Psoas muscle (tissue), 8 donors: ENCODE measurements around the gene TSPY10. TPM values are rescaled to one million over a fixed set of nuclear protein-coding genes. Genes with fewer than 3 reads are reported as not detected.
"Not testable (repeated sequence)": the region's sequence is repeated elsewhere in the genome, so short reads cannot be mapped to it uniquely, and the experiment has no call there.

Experiments
- ATAC-seq, 4 donors: fragments of 200-7000 bp; cut with Tn5 transposase; one replicate each; pipeline ENCODE4 v1.9.1; 2020; ENCODE audit warnings: moderate library complexity in 3 of 4, mild to moderate bottlenecking in 2 of 4
- DNase-seq, 2 donors: peaks; one replicate each; pipeline ENCODE4 v3.0.0-alpha.2; 2020
- H3K27ac ChIP-seq: fragments of 200-600 bp; one replicate; pipeline ENCODE4 v1.8.0; 2022
- H3K27me3 ChIP-seq, 3 donors: fragments of 200-600 bp in 1 of 3; one replicate each; pipeline versions ENCODE4 v1.6.1 to v1.8.0; 2013 to 2022; ENCODE audit warnings: low read length in 2 of 3, mild to moderate bottlenecking in 2 of 3, moderate library complexity in 1 of 3; ENCODE audit not compliant: insufficient read depth in 3 of 3
- H3K36me3 ChIP-seq, 2 donors: fragments of 200-600 bp in 1 of 2; one replicate each; pipeline versions ENCODE4 v1.6.1 to v1.8.0; 2013 to 2022; ENCODE audit warnings: low read depth in 1 of 2, mild to moderate bottlenecking in 1 of 2, moderate library complexity in 1 of 2; ENCODE audit not compliant: insufficient read depth in 1 of 2
- H3K4me1 ChIP-seq: fragments of 200-600 bp; one replicate; pipeline ENCODE4 v1.8.0; 2022
- H3K4me3 ChIP-seq: fragments of 200-600 bp; one replicate; pipeline ENCODE4 v1.8.0; 2022; ENCODE audit warnings: mild to moderate bottlenecking
- H3K9me3 ChIP-seq: fragments of 200-600 bp; one replicate; pipeline ENCODE4 v1.8.0; 2022
- WGBS, 3 donors: extraction: QIAGEN DNeasy Blood & Tissue Kit; methylation state at CpG; one replicate each; pipeline versions ENCODE4 v1.1.6 to v1.1.7; 2013; 5-methylcytosine and 5-hydroxymethylcytosine counted together
- intact Hi-C, 2 donors: fragments of 100-400 bp; cut with DNase I; formaldehyde crosslinking; loops; one replicate each; pipeline versions ENCODE4 v1.11.0 to v1.14.2; 2022
- long read RNA-seq, 2 donors: library from polyadenylated mRNA; unstranded; transcript quantifications; one replicate each; pipeline ENCODE4 v2.0.0, GENCODE V29; 2021
- polyA plus RNA-seq, 3 donors: library from polyadenylated mRNA; stranded (reverse); fragments of 200-250 nt; gene quantifications; one replicate each; pipeline ENCODE4 v1.2.3, GENCODE V29; 2013
- total RNA-seq, 4 donors: library from RNA; stranded (reverse); fragmentation: NEBNext Ultra II Directional in 2 of 4; extraction: Animal tissue kit (Norgen Biotek cat#: 25700) in 2 of 4; gene quantifications; one replicate each; pipeline versions ENCODE4 v1.2.1 to v1.2.4, GENCODE V29; 2021 to 2023
- donor health status: healthy with polysubstance abuse.
- donor health status: DM: no; HTN: no; CAD: no; lungs with moderate emphysema.
- donor health status: Bipolar disorder and iron deficiency.
- donor health status: healthy.
- donor health status: DM: yes; HTN: yes; CAD: no.
- donor health status: DM: no; HTN: no; CAD: no.
- donor health status: DM: no; HTN: no; CAD: no.
- donor health status: DM: yes; HTN: yes; CAD: no.

The TSPY10 gene
- total RNA-seq = not detected
- not detected for polyA plus RNA-seq
- long read RNA-seq, donor 1 = 0 reads
- long read RNA-seq, donor 2 = 0 reads

- H3K9me3 ChIP-seq, intact Hi-C loops, H3K27ac ChIP-seq, ATAC-seq, H3K27me3 ChIP-seq, H3K4me1 ChIP-seq, H3K4me3 ChIP-seq, H3K36me3 ChIP-seq, DNase-seq: not testable (repeated sequence)
- no CpG with 5 or more reads among the region's 26 CpGs for WGBS, 3 donors
Measured at GRCh38 chrY:9527580-9527979, at the start of gene TSPY10. Gene TSPY10 (plus strand): TSS chrY:9527880. CDS start chrY:9527926, 46 bp downstream.

- H3K4me3 ChIP-seq, H3K4me1 ChIP-seq, intact Hi-C loops, ATAC-seq, H3K9me3 ChIP-seq, H3K36me3 ChIP-seq, DNase-seq, H3K27me3 ChIP-seq, H3K27ac ChIP-seq: not testable (repeated sequence)
- WGBS, 3 donors = no CpG with 5 or more reads among the region's 26 CpGs
Measured at GRCh38 chrY:9486967-9487366, 40.7 kb upstream of the TSPY10 start, which contains the start of gene TSPY9. Gene TSPY9 (plus strand): TSS chrY:9487267. CDS start chrY:9487313, 46 bp downstream.

GRCh38 chrY:9504396-9504795 lies 23.3 kb upstream of the TSPY10 start:
- H3K27ac ChIP-seq, ATAC-seq, intact Hi-C loops, DNase-seq, H3K36me3 ChIP-seq, H3K9me3 ChIP-seq, H3K4me3 ChIP-seq, H3K27me3 ChIP-seq, H3K4me1 ChIP-seq: not testable (repeated sequence)
- 65 to 66% methylated on average over 2 of the region's 6 CpGs; no CpG with 5 or more reads in 1 of the 3 donors for WGBS, 3 donors

GRCh38 chrY:9516287-9516686 lies 11.4 kb upstream of the TSPY10 start:
- H3K27me3 ChIP-seq, H3K9me3 ChIP-seq, ATAC-seq, H3K4me1 ChIP-seq, intact Hi-C loops, H3K4me3 ChIP-seq, H3K27ac ChIP-seq, H3K36me3 ChIP-seq, DNase-seq: not testable (repeated sequence)
- WGBS, 3 donors = 77 to 81% methylated on average over 6 to 7 of the region's 12 CpGs; no CpG with 5 or more reads in 1 of the 3 donors

Other genes starting within 250 kb of the TSPY10 start
- gene TSPY4, start 190.4 kb upstream of the TSPY10 start, total RNA-seq = not detected
- gene TSPY4, start 190.4 kb upstream of the TSPY10 start, polyA plus RNA-seq = not detected
- not detected for gene TSPY8, start 170.1 kb upstream of the TSPY10 start, total RNA-seq
- gene TSPY8, start 170.1 kb upstream of the TSPY10 start, polyA plus RNA-seq = not detected
- not detected for gene TSPY3, start 129.5 kb upstream of the TSPY10 start, total RNA-seq
- gene TSPY3, start 129.5 kb upstream of the TSPY10 start, polyA plus RNA-seq = not detected
- gene TSPY1, start 60.9 kb upstream of the TSPY10 start, total RNA-seq = not detected
- not detected for gene TSPY1, start 60.9 kb upstream of the TSPY10 start, polyA plus RNA-seq
- not detected for gene TSPY9, start 40.6 kb upstream of the TSPY10 start, total RNA-seq
- not detected for gene TSPY9, start 40.6 kb upstream of the TSPY10 start, polyA plus RNA-seq